Measurements from ENCODE around the gene PJA2. TPM values are rescaled to one million over a fixed set of nuclear protein-coding genes. Genes with fewer than 3 reads are reported as not detected.

The PJA2 gene
- total RNA-seq, 4 donors from 2014 or later: 95.4 to 159 (median 134) TPM

DNA sequence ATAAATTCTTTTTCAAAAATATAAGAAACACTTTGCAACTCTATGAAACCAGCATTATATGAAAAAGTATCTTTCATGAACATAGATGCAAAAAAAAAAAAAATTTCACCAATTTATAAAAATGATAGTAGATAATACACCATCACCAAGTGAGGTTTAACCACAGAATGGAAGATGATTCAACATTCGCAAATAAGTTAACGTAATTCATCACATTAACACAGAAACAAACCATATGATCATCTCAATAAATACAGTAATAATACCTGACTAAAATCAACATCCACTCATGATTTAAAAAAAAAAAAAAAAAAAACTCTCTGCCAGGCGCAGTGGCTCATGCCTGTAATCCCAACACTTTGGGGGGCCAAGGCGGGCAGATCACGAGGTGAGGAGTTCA, 6.3 kb downstream of the PJA2 start:
- TF ChIP-seq, protein P1, sequence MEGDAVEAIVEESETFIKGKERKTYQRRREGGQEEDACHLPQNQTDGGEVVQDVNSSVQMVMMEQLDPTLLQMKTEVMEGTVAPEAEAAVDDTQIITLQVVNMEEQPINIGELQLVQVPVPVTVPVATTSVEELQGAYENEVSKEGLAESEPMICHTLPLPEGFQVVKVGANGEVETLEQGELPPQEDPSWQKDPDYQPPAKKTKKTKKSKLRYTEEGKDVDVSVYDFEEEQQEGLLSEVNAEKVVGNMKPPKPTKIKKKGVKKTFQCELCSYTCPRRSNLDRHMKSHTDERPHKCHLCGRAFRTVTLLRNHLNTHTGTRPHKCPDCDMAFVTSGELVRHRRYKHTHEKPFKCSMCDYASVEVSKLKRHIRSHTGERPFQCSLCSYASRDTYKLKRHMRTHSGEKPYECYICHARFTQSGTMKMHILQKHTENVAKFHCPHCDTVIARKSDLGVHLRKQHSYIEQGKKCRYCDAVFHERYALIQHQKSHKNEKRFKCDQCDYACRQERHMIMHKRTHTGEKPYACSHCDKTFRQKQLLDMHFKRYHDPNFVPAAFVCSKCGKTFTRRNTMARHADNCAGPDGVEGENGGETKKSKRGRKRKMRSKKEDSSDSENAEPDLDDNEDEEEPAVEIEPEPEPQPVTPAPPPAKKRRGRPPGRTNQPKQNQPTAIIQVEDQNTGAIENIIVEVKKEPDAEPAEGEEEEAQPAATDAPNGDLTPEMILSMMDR (IDR thresholded peaks at IDR 0.05): no peak
- no peak for TF ChIP-seq POLR2A (IDR thresholded peaks at IDR 0.05)
- no peak for TF ChIP-seq EP300 (IDR thresholded peaks at IDR 0.05)
- Histone ChIP-seq H3K27ac (no peak overlapping the region), H3K27me3 (no peaks in the 10 kb centered on the region), H3K9me3 (no peaks in the 10 kb centered on the region), H3K36me3 (peaks cover 0 to 11% (median 0%) of the 10 kb centered on the region in 3 donors), H3K4me3 (no peak overlapping the region), H3K4me1 (peaks cover 0 to 89% (median 20%) of the 10 kb centered on the region in 4 donors)
- no peak for DNase-seq (ENCODE audit: low spot score in 2 of 2)
- 97% methylated on average over 5 of the region's 5 CpGs for WGBS, 2 donors

DNA sequence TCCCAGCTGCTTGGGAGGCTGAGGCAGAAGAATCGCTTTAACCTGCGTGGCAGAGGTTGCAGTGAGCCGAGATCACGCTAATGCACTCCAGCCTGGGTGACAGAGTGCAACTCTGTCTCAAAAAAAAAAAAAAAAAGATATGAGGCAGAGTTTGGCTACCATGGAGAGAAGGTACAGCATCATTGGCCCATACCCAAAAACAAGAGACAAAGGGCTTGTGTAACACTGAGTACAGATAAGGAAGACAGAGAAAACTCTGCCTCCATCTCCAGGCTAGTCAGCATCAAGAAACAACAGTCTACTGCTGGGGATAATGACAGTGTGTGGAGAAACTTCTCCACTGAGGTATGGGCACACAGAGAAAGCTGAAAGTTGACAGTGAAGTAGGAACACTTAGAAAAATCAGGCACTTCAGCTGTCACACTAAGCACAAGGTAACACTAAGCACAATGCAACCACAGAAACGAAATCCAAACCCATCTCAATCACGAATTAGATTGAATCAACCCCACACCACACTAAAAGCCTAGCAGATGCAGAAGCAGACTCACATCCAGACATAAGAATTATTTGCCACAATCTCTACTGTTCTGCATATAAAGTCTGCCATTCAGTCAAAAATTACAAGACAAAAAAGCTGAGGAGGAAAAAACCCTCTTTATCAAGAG, 10.5 kb downstream of the PJA2 start:
- H3K4me1 ChIP-seq: peaks cover 0 to 67% (median 12%) of the 10 kb centered on the region in 4 donors
- WGBS, 2 donors: 76% methylated on average over 6 of the region's 6 CpGs
- H3K9me3 ChIP-seq: no peaks in the 10 kb centered on the region
- TF ChIP-seq, protein P1 (IDR thresholded peaks at IDR 0.05): no peak
- TF ChIP-seq POLR2A (IDR thresholded peaks at IDR 0.05) (no peak), EP300 (IDR thresholded peaks at IDR 0.05) (no peak)
- H3K27ac ChIP-seq: no peak overlapping the region
- DNase-seq (ENCODE audit: low spot score in 2 of 2): no peak
- H3K36me3 ChIP-seq: peaks cover 0 to 5% (median 0%) of the 10 kb centered on the region in 3 donors
- no peak overlapping the region for H3K4me3 ChIP-seq
- no peaks in the 10 kb centered on the region for H3K27me3 ChIP-seq

DNA sequence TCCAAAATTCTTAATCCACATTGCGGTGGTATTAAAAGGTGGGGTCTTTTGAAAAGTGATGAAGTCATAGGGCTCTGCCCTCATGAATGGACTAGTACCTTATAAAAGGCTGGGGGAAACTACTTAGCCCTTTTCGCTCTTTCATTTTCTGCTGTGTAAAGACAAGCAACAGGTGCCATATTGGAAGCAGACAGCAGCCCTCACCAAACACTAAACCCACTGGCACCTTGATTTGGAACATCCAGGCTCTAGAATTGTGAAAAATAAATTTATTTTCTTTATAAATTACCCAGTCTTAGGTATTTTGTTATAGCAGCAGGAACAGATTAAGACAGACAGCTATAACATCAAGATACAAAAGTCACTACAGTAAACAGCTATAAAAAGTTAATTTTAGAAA, 12.8 kb downstream of the PJA2 start:
- DNase-seq (ENCODE audit: low spot score in 2 of 2): no peak
- WGBS, 2 donors: 48 to 98% methylated on average over 2 of the region's 2 CpGs
- H3K9me3 ChIP-seq: no peaks in the 10 kb centered on the region
- no peaks in the 10 kb centered on the region for H3K27me3 ChIP-seq
- no peak overlapping the region for H3K4me3 ChIP-seq
- H3K36me3 ChIP-seq: no peaks in the 10 kb centered on the region
- no peak for TF ChIP-seq POLR2A (IDR thresholded peaks at IDR 0.05)
- H3K4me1 ChIP-seq: peaks cover 0 to 67% (median 13%) of the 10 kb centered on the region in 4 donors
- no peak overlapping the region for H3K27ac ChIP-seq

DNA sequence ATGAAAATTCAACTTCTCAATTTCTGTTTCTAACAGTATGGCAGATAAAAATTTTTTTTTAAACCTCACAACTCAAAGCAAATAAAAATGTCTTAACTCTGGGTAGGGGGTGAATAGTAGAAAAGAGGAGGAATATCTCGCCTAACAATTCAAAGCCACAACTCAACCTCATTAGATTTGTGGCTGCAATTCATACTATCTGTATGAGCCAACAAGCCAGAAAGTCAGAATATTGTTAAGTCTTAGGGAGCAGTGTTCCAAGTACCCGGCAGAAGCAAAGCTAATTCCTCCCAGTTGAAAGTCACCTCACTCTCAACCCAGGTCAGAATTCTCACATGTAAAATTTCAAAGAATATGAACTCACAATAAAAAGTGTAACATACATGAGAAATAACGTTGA, 15.0 kb downstream of the PJA2 start:
- no peak for DNase-seq (ENCODE audit: low spot score in 2 of 2)
- H3K4me3 ChIP-seq: no peak overlapping the region
- WGBS, 2 donors: 54 to 62% methylated on average over 3 of the region's 3 CpGs
- no peaks in the 10 kb centered on the region for H3K36me3 ChIP-seq
- TF ChIP-seq, protein P1 (IDR thresholded peaks at IDR 0.05): no peak
- TF ChIP-seq EP300 (IDR thresholded peaks at IDR 0.05) (no peak), POLR2A (IDR thresholded peaks at IDR 0.05) (no peak)
- no peaks in the 10 kb centered on the region for H3K9me3 ChIP-seq
- no peaks in the 10 kb centered on the region for H3K27me3 ChIP-seq
- H3K4me1 ChIP-seq: peaks cover 0 to 51% (median 11%) of the 10 kb centered on the region in 4 donors
- H3K27ac ChIP-seq: no peak overlapping the region

DNA sequence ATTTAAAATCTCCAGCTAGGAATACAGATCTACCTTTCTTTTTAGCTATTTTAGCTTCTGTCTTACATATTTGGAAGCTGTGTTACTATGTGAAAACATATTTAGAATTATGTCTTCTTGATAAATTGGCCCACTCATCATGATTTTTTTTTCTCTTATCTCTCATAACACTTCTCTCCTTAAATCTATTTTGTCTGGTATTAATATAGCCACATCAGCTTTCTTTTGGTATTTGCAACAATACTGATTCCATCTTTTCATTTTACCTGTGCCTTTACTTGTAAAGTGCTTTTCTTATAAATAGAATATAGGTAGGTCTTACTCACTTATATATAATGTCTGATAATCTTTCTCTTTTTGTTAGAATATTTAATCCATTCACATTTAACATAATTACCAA, 19.6 kb downstream of the PJA2 start:
- peaks cover 0 to 68% (median 11%) of the 10 kb centered on the region in 4 donors for H3K4me1 ChIP-seq
- H3K36me3 ChIP-seq: no peaks in the 10 kb centered on the region
- H3K4me3 ChIP-seq: no peak overlapping the region
- no peak for DNase-seq (ENCODE audit: low spot score in 2 of 2)
- no peak overlapping the region for H3K27ac ChIP-seq
- TF ChIP-seq, protein P1 (IDR thresholded peaks at IDR 0.05): no peak
- TF ChIP-seq EP300 (IDR thresholded peaks at IDR 0.05): no peak
- no peak for TF ChIP-seq POLR2A (IDR thresholded peaks at IDR 0.05)
- no peaks in the 10 kb centered on the region for H3K27me3 ChIP-seq
- no peaks in the 10 kb centered on the region for H3K9me3 ChIP-seq

Data from tibial nerve (tissue), 4 donors.